HG03196 (cell line): Measurements from ENCODE around the gene ACAT2.
A peak's percentile ranks its signal among the peaks of the same experiment; 100 is the strongest.
"Not testable (repeated sequence)": the region's sequence is repeated elsewhere in the genome, so short reads cannot be mapped to it uniquely, and the experiment has no call there.

ENCODE experiments used
- ATAC-seq: cut with Tn5 transposase; IDR thresholded peaks from one replicate; pipeline ENCODE4 v1.9.1; 2021; ENCODE audit not compliant: unreplicated experiment

ACAT2 gene

DNA sequence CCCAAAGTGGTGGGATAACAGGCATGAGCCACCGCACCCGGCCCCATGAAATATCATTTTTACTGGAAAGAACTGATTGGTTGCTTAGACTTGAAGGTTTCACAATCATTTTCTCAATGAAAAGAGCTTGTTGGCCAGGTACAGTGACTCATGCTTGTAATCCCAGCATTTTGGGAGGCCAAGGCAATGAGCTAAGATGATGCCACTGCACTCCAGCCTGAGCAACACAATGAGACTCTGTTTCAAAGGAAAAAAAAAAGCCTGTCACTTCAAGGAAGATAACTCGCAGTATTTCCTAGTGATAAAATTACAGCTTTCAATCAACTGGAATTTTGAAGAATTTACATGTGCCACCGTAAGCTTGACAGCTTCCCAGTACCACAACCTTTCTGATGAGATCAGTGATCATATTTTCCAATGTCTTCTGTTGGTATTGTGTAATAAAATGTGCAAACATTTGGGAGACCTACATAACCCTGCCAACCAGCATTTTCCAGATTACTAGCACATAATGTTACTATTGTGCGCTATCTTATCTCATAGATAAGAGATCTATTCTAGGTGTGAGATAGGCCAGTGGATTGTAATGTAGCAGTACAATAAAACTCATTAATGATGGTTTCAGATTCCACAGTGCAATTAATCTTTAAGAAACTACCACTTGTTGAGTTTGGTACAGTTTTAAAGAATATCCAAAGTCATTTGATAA is 45.5 kb downstream of the ACAT2 start:
- ATAC-seq, result no peak

DNA sequence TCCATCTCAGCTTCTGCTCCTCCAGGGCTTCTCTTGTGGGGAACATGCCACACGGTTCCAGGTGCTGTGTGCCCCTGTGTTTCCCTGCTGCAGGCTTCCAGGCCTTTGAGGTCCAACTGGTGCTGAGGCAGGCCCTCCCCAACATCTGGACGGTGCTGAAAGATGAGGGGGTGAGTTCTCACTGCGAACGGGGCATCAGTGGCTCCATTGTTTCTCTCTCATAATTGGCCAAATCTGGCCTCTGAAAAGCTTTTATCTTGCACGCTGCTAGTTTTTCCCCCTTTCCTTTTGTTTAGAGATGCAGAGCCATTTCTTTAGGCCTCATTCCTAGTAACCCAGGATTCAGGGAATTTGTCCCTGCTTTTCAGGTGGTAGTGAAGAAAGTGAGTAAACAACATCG is 46.8 kb downstream of the ACAT2 start:
- no peak for ATAC-seq

DNA sequence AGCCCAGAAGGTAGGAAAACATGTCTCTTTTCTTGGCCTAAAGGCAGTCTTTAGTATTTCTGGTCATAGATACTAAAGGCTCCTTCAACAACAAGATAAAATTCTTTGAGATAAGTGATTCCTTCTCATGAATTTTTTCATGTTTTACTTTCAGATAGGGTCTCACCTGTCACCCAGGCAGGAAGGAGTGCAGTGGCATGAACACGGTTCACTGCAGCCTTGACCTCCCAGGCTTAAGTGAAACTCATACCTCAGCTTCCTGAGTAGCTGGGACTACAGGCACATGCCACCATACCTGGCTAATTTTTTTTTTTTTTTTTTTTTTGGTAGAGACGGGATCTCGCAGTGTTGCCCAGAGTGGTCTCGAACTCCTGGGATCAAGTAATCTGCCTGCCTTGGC is 47.3 kb downstream of the ACAT2 start:
- peak; percentile 63 for ATAC-seq

DNA sequence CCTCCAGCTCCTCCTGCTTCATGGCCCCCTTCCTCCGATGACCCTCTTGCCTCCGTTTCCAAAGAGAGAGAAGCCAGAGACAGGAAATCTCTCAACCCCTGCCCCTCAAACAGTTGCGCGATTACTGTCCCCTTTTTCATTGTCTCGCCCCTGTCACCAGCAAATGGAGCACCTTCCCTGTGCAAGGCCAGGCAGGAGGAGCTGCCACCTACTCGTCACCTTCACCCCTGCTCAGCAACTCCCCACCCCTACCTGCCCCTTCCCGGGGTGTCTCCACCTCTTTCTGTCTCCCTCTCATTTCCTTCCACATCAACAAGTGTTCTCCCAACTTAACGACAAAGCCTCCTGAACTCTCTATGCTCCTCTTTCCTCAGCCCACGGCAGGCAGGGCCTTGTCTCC is 51.9 kb downstream of the ACAT2 start:
- ATAC-seq, result no peak

DNA sequence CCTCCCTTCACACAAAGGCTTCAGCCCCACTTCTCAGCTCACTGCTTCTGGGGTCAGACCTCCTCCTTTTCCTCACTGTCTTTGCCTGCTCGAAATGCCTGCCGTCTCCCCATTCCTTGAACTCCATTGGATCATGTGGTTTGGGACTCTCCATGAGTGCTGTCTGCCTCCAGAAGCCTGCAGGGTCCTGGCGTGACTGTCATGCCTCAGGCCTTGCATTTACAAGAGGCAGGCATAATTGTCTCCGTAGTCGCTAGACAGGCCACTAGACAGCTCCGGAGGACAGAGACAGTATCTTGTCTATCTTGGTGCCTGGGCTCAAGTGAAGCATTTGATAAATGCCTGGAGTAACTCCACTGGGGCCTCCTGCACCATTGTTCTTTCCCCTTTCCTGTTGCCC is 53.6 kb downstream of the ACAT2 start:
- no peak for ATAC-seq

DNA sequence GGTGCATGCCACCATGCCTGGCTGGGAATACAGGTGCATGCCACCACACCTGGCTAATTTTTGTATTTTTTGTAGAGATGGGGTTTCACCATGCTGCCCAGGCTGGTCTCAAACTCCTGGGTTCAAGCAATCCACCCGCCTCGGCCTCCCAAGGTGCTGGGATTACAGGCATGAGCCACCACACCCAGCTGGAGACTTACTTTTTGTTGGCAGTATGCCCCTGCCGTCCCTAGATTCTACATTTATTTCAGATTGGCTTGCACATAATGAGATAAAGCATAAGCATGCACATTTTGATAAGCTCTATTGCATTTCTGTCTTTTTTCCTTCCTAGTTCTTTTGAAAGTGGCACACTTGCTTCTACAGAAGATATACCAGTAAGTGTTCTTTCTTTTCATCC is 54.9 kb downstream of the ACAT2 start:
- not testable (repeated sequence) for ATAC-seq

DNA sequence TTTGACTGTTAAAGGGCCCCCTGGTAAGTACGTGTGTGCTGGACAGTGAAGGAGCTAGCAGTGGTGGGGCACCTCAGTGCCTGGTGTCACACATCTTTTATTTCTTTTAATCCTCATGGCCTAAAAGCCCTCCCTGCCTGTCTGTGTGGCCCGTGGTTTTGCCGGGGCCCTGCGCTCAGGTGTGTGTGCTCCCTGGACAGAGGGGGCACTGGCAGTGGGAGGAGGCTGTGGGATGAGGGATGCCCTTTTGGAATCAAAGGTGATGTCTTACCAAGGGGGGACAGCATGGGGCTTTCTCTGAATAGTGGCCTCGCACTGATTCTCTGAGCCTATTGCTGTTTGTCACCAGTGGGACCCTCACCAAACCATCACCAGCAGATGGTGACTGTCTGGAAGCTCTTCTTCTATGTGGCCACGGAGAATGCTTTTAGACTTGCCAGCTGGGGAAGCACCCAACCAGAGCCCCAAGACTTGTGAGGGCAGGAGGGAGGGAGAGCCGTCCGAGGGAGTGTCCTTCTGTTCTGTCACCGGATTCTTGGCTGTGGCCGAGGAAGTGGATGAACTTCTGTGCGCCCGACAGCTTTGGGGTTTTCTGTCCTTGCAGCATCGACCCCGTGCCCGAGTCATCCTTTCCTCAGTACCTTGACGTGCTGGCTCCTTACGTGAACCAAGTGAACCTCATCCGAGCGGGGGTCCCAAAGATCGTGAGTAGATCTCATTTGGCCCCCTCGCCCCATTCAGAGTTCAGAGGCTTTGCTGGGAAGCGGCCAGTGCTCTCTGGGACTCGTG is 56.3 kb downstream of the ACAT2 start:
- ATAC-seq, result no peak

DNA sequence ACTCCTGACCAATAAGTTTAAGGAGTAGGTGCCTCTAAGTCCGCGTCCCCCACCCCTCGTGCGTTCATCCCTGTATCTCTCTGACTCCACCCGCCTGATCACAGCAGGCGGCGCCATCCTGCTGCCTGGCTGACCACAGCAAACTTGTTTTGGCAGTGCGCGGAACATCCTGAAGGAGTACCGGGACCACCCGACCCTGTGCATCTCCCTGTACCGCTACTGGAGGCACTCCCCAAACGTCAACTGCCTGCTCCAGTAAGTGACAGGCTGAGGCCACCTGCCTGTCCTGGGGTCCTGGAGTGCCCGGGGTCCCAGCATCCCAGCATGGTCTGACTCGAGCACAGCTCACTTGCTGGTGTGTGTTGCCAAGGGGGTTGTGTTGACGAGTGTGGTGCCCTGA is 57.3 kb downstream of the ACAT2 start:
- ATAC-seq, result no peak

DNA sequence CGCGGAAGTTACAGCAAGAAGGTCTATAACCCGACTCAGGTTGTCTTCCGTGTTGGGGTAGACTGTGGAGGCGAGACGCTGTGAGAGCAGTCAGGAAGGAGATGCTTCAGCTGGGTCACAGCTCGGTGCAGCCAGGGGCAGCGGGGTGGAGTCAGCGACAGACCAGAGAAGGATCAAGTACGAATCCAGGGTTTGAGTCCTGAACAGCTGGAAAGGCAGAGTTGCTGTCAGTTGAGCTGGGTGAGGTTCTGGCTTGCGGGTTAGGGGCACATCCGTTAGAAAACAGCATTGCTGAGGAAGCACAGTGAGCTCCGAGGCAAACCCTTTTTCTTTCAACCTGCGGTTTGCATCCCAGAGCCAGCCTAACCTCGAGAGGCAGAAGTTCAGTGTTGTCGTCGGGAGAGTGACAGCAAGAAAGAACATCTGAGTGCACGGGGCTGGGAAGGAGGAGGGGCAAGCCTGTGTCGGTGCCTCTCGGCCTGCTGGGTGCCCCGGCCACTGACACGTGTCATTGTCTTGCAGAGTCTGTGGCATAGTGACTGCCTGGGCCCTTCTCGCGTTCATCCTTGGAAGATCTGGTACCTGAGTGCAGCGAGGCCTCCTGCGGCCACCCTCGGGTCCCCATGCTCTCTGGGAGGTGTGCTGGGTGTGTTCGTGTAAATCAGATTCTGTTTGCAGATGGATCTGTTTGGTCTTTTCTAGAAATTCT is 58.2 kb downstream of the ACAT2 start:
- no peak for ATAC-seq

DNA sequence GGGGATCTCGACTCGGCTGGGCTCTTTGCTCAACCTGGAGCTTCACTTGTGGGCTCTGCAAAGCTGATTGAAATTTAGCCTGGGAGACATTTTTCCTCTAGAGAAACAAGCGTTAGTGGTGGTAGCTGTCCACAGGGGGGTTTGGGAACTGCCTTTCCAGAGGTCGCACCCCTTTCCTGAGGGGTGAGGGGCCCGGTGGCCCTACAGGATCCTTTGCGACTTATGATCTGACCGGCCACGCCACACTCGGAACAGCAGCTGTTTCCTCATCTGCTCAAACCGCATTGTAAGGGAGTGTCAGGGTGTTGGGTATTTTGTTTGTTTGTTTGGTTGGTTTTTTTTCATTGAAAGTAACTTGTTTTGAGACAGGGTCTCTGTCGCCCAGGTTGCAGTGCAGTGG is 59.3 kb downstream of the ACAT2 start:
- ATAC-seq, result no peak

DNA sequence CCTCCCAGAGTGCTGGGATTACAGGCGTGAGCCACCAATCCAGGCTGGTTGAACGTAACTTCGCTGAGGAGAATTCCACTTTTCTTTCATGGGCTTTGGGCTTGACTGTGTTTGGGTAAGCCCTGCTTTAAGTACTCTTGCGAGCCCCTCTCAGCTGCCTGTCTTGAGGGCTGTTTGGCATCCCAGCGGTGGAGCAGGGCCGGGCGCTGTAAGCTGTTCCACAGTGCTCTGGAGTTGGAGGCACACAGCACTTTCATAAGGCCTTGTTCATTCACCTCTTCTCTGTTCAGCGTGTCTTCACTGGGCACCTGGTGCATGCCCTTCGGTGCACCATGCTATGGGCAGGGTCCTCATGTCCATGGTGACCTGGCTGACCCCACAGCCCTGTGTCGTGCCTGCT is 59.9 kb downstream of the ACAT2 start:
- no peak for ATAC-seq

DNA sequence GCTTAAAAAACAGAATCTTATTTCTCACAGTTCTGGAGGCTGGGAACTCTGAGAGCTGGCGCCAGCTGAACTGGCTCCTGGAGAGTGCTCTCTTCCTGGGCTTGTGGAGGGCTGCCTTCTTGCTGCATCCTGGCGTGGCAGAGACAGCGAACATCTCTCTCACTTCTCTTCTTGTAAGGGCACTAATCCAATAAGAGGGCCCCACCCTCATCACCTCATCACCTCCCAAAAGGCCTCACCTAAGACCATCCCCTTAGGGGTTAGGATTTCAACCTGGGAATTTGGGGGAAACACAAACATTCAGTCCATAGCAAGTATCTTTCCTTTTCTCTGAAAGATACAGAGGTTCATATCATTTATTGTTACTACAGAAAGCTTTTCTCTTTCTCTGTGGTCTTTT is 62.1 kb downstream of the ACAT2 start:
- no peak for ATAC-seq

DNA sequence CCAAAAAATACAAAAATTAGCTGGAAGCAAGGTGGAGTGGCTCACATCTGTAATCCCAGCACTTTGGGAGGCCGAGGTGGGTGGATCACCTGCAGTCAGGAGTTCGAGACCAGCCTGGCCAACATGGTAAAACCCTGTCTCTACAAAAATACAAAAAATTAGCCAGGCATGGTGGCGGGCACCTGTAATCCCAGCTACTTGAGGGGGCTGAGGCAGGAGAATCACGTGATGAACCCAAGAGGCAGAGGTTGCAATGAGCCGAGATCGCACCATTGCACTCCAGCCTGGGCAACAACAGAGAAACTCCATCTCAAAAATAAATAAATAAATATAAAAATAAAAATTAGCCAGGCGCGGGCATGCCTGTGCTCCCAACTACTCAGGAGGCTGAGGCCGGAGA is 62.8 kb downstream of the ACAT2 start:
- ATAC-seq, result not testable (repeated sequence)

DNA sequence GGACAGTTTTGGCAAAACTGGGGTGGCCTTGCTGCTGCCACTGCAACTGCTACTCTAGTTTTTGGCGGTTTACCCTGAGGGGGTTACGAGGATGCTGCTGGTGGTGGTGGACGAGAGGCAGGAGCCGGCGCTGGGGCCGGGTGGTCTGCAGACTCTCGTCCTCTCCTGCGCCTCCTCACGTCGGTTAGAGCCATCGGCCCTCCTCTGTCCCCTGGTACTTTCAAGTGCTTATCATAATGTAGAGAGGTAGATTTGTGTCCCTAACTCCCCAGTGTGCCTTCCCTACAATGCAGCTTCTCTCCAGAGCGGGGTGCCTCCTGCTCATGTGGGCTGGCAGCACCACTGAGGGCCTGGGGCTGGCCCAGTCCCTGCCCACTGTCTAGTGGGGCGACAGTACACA is 64.2 kb downstream of the ACAT2 start:
- ATAC-seq, result no peak

DNA sequence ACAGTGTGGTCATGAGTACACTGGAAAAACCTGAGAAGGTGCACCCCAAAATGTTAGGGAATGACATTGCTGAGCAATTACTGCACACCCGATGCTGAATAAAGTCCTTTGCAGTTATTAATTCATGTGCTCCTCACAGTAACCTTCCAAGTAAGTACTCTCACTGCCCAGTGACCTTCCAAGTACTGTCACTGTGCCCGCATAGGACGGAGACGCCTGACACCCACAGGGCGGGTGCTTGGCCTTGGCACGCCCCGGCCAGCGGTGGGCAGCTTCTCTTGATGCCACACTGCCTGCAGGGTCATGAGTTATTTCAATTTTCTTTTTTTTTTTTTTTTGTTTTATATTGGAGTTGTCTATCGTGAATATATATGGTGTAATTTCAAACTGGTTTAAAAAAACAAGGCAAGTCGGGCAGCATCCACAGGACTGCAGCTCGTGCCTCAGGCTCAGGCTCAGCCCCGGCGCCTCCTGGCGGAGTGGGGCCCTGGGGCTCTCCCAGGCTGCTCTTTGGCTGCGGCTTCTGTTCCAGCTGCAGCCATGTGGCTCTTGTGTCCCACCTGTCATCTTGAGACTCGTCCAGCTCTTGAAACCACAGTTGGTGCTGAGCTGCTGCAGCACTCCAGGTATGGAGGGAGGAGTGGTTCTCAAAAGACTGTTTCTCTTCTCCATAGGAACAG is 65.3 kb downstream of the ACAT2 start:
- ATAC-seq, result no peak

DNA sequence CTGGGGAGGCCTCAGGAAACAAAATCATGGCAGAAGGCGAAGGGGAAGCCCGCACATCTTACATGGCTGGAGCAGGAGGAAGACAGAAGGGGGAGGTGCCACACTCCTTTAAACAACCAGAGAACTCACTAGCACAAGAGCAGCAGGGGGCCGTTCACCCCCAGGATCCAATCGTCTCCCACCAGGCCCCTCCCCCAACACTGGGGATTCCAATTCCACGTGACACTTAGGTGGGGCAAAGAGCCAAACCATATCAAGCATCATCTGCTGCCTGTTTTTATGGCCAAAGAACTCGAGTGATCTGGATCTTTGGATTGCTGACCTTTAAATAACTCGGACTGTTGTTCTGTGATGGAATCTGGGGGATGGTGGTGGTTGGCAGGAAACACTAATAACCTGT is 66.2 kb downstream of the ACAT2 start:
- ATAC-seq, result no peak
